Bronchial epithelial cell (primary cell): ENCODE measurements around the gene TDRD6. TPM values are rescaled to one million over a fixed set of nuclear protein-coding genes. Genes with fewer than 3 reads are reported as not detected.

Experiments
- DNase-seq: peaks from one replicate; pipeline ENCODE4 v3.0.0-alpha.2; 2010; ENCODE audit warnings: low read depth
- FAIRE-seq: peaks from 2 replicates; lab custom pipeline; 2011; peaks lifted over from hg19 to GRCh38; lab: Jason Lieb, UNC
- H3K27me3 ChIP-seq: 2 replicates; pipeline ENCODE4 v1.5.1; 2011; ENCODE audit warnings: low read length; ENCODE audit not compliant: control insufficient read depth, insufficient read depth
- H3K36me3 ChIP-seq: 2 replicates; pipeline ENCODE4 v1.5.1; 2011; ENCODE audit warnings: low read length; ENCODE audit not compliant: control insufficient read depth, insufficient read depth
- H3K4me3 ChIP-seq: 2 replicates; pipeline ENCODE4 v1.5.1; 2011; ENCODE audit warnings: mild to moderate bottlenecking, low read depth, low read length, control low read depth
- CTCF ChIP-seq: IDR thresholded peaks from 2 replicates; pipeline ENCODE4 v1.5.1; 2011; ENCODE audit warnings: mild to moderate bottlenecking, moderate library complexity, low read length, control low read depth, inconsistent platforms; ENCODE audit not compliant: insufficient read depth, severe bottlenecking
- total RNA-seq: library from RNA; depleted of rRNA; stranded (reverse); fragments of >200 nt; gene quantifications from 2 replicates; pipeline ENCODE4 v1.2.1, GENCODE V29; 2014

TDRD6 gene
- total RNA-seq, 1 donor from 2014 or later = 0.26 TPM

- no peak for FAIRE-seq
- DNase-seq = peak; percentile 19
- Histone ChIP-seq H3K4me3 (peak within 1 kb of the TSS; percentile 31), H3K36me3 (no peaks in the 10 kb centered on the region), H3K27me3 (no peaks in the 10 kb centered on the region)
- TF ChIP-seq CTCF = no peak
These were observed 47.4 kb downstream of the TDRD6 start, which contains the start of gene PLA2G7 for GRCh38 chr6:46734867-46735719. Gene PLA2G7, minus strand, starts transcription at chr6:46735375. Its CDS starts 12,484 bp downstream, at chr6:46722891.

- FAIRE-seq = no peak
- Histone ChIP-seq H3K4me3 (peak overlapping the region; percentile 31), H3K27me3 (no peaks in the 10 kb centered on the region), H3K36me3 (no peaks in the 10 kb centered on the region)
- no peak for DNase-seq
- no peak for TF ChIP-seq CTCF
These were observed 48.0 kb downstream of the TDRD6 start for GRCh38 chr6:46735720-46736031.

- Histone ChIP-seq H3K4me3 (no peak overlapping the region), H3K36me3 (no peaks in the 10 kb centered on the region), H3K27me3 (no peaks in the 10 kb centered on the region)
- no peak for TF ChIP-seq CTCF
- FAIRE-seq = no peak
- DNase-seq = peak; percentile 35
These were observed 49.2 kb downstream of the TDRD6 start for GRCh38 chr6:46736906-46737305.

- FAIRE-seq = no peak
- Histone ChIP-seq H3K36me3 (no peaks in the 10 kb centered on the region), H3K4me3 (no peak overlapping the region), H3K27me3 (no peaks in the 10 kb centered on the region)
- DNase-seq = no peak
- no peak for TF ChIP-seq CTCF
These were observed 53.8 kb downstream of the TDRD6 start for GRCh38 chr6:46741482-46741881.

GRCh38 chr6:46741910-46742309 lies 54.2 kb downstream of the TDRD6 start:
- no peak overlapping the region for H3K4me3 ChIP-seq
- TF ChIP-seq CTCF = no peak
- DNase-seq (no peak), FAIRE-seq (no peak)
- no peaks in the 10 kb centered on the region for H3K36me3 ChIP-seq
- H3K27me3 ChIP-seq = no peaks in the 10 kb centered on the region
